Measurements from ENCODE around the gene SNAPIN. TPM values are rescaled to one million over a fixed set of nuclear protein-coding genes. Genes with fewer than 3 reads are reported as not detected.
A peak's percentile ranks its signal among the peaks of the same experiment; 100 is the strongest.

Gene SNAPIN
- total and polyA plus RNA-seq, 9 of the 15 experiments (the other 6 are each of a cell fraction or from before 2014, with no cell fraction given) = 11.2 to 43.9 (median 32.3) TPM

DNA sequence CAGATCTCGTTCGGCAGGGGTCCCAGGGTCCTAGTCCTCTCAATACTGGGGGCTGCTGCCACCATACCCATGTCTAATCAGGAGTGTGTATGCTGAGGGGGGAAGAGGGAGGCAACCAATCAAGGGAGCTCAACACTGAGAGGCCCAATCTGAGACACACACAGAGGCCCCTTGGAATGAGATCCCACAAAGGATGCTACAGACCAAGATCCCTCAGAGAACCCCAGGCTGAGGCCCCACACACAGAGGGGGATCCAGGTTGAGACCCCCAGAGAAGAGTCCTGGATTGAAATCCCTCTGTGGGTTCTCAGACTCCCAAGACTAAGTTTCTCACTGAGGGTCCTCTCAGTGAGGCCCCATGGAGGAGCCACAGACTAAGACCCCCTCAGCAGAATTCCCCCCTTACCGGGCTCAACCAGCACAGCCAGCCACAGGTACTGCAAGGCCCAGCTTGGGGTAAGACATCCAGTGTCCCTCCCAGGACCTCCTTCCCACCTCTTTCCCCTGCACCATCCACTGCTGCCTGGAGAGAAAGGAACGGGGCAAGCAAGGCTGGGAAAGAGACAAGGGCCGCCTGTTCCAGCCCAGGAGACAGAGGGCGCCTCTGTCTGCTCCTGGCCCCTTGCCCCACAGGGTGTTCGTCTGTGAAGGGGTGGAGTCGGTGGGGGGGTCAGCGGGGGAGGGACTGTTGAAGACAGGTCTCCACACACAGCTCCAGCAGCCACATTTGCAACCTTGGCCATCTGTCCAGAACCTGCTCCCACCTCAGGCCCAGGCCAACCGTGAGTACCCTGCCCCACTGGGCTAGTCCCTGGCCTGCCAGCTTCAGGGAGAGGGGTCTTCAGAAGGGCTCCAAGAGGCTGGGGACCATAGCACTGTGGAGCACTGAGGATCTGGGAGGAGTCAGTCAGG lies 30.5 kb upstream of the SNAPIN start, which contains the start of gene S100A1 (continued):
- no peak for TF ChIP-seq SRSF3 (IDR thresholded peaks at IDR 0.05; ENCODE audit: insufficient read depth, low read length)
- TF ChIP-seq SMARCB1 (IDR thresholded peaks at IDR 0.05; ENCODE audit: insufficient read length, low read depth) = no peak
- TF ChIP-seq, protein P1, sequence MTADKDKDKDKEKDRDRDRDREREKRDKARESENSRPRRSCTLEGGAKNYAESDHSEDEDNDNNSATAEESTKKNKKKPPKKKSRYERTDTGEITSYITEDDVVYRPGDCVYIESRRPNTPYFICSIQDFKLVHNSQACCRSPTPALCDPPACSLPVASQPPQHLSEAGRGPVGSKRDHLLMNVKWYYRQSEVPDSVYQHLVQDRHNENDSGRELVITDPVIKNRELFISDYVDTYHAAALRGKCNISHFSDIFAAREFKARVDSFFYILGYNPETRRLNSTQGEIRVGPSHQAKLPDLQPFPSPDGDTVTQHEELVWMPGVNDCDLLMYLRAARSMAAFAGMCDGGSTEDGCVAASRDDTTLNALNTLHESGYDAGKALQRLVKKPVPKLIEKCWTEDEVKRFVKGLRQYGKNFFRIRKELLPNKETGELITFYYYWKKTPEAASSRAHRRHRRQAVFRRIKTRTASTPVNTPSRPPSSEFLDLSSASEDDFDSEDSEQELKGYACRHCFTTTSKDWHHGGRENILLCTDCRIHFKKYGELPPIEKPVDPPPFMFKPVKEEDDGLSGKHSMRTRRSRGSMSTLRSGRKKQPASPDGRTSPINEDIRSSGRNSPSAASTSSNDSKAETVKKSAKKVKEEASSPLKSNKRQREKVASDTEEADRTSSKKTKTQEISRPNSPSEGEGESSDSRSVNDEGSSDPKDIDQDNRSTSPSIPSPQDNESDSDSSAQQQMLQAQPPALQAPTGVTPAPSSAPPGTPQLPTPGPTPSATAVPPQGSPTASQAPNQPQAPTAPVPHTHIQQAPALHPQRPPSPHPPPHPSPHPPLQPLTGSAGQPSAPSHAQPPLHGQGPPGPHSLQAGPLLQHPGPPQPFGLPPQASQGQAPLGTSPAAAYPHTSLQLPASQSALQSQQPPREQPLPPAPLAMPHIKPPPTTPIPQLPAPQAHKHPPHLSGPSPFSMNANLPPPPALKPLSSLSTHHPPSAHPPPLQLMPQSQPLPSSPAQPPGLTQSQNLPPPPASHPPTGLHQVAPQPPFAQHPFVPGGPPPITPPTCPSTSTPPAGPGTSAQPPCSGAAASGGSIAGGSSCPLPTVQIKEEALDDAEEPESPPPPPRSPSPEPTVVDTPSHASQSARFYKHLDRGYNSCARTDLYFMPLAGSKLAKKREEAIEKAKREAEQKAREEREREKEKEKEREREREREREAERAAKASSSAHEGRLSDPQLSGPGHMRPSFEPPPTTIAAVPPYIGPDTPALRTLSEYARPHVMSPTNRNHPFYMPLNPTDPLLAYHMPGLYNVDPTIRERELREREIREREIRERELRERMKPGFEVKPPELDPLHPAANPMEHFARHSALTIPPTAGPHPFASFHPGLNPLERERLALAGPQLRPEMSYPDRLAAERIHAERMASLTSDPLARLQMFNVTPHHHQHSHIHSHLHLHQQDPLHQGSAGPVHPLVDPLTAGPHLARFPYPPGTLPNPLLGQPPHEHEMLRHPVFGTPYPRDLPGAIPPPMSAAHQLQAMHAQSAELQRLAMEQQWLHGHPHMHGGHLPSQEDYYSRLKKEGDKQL (CRISPR knock-in tag; IDR thresholded peaks at IDR 0.05; ENCODE audit: borderline replicate concordance) = no peak
- TF ChIP-seq STAT5A (IDR thresholded peaks at IDR 0.05; ENCODE audit: borderline replicate concordance, low read length) = no peak
- TF ChIP-seq POLR3G (IDR thresholded peaks at IDR 0.05; ENCODE audit: extremely low read depth, insufficient read length, insufficient replicate concordance) = no peak
- TF ChIP-seq ZNF311 (CRISPR knock-in tag; IDR thresholded peaks at IDR 0.05) = no peak
- TF ChIP-seq KDM2B (CRISPR knock-in tag; IDR thresholded peaks at IDR 0.05) = no peak
- no peak for TF ChIP-seq ZNF445 (CRISPR knock-in tag; IDR thresholded peaks at IDR 0.05; ENCODE audit: low read depth)
- no peak for TF ChIP-seq CBFB (CRISPR knock-in tag; IDR thresholded peaks at IDR 0.05)
- TF ChIP-seq IRF2 (CRISPR knock-in tag; IDR thresholded peaks at IDR 0.05) = no peak
- peak; percentile 33 for TF ChIP-seq CHD4 (IDR thresholded peaks at IDR 0.05; ENCODE audit: insufficient read depth, insufficient replicate concordance, low read depth, low read length, poor library complexity, severe bottlenecking)
- no peak for TF ChIP-seq BCL6 (CRISPR knock-in tag; IDR thresholded peaks at IDR 0.05)
- no peak for TF ChIP-seq PML (IDR thresholded peaks at IDR 0.05; ENCODE audit: low read length)
- TF ChIP-seq NCOA2 (IDR thresholded peaks at IDR 0.05; ENCODE audit: partially characterized antibody in 2 of 2) = no peak
- TF ChIP-seq ZNF592 (IDR thresholded peaks at IDR 0.05) = no peak
- TF ChIP-seq CXXC5 (CRISPR knock-in tag; IDR thresholded peaks at IDR 0.05) = no peak
- TF ChIP-seq FUS (optimal IDR thresholded peaks at IDR 0.05; ENCODE audit: low read depth, low read length) = no peak
- TF ChIP-seq ZFPM2 (CRISPR knock-in tag; IDR thresholded peaks at IDR 0.05) = no peak
- no peak for TF ChIP-seq RFX7 (CRISPR knock-in tag; IDR thresholded peaks at IDR 0.05)
- no peak for TF ChIP-seq TRIM24 (IDR thresholded peaks at IDR 0.05)

Measured in K562 (cell line).